Immature natural killer cell (primary cell): ENCODE results near the gene GATB. TPM values are rescaled to one million over a fixed set of nuclear protein-coding genes. Genes with fewer than 3 reads are reported as not detected.

Experiments
- DNase-seq, 3 donors: peaks; one replicate each; pipeline ENCODE4 v3.0.0; 2022; ENCODE audit warnings: mixed read lengths in 1 of 3
- H3K27ac Mint-ChIP-seq, 6 donors: one replicate each; pipeline ENCODE4 v1.8.0; 2020; ENCODE audit warnings: mixed read lengths in 6 of 6, mild to moderate bottlenecking in 5 of 6, inconsistent platforms in 4 of 6, moderate library complexity in 3 of 6
- H3K27me3 Mint-ChIP-seq, 3 donors: one replicate each; pipeline ENCODE4 v1.8.0; 2020 to 2021; ENCODE audit warnings: low read depth in 3 of 3, mild to moderate bottlenecking in 3 of 3, mixed read lengths in 3 of 3, moderate library complexity in 3 of 3, inconsistent platforms in 1 of 3
- H3K36me3 Mint-ChIP-seq, 3 donors: one replicate each; pipeline ENCODE4 v1.8.0; 2020; ENCODE audit warnings: mixed read lengths in 3 of 3, inconsistent platforms in 2 of 3, mild to moderate bottlenecking in 2 of 3
- H3K4me1 Mint-ChIP-seq, 2 donors: one replicate each; pipeline ENCODE4 v1.8.0; 2020; ENCODE audit warnings: inconsistent platforms in 2 of 2, mild to moderate bottlenecking in 2 of 2, mixed read lengths in 2 of 2, moderate library complexity in 1 of 2
- H3K4me3 Mint-ChIP-seq, 5 donors: one replicate each; pipeline ENCODE4 v1.8.0; 2020; ENCODE audit warnings: mild to moderate bottlenecking in 5 of 5, mixed read lengths in 5 of 5, inconsistent platforms in 3 of 5, moderate library complexity in 3 of 5
- H3K9me3 Mint-ChIP-seq, 6 donors: one replicate each; pipeline ENCODE4 v1.8.0; 2020; ENCODE audit warnings: mild to moderate bottlenecking in 6 of 6, mixed read lengths in 6 of 6, inconsistent platforms in 4 of 6, moderate library complexity in 3 of 6
- polyA plus RNA-seq, 3 donors: library from polyadenylated mRNA; unstranded; fragments of 300-500 nt; fragmentation: Illumina TruSeq; gene quantifications; one replicate each; pipeline ENCODE4 v1.2.3, GENCODE V29; 2021

The GATB gene
- polyA plus RNA-seq, 3 donors from 2014 or later, result 7.2 to 16.2 (median 11.5) TPM

GRCh38 chr4:151666501-151666900 is 94.3 kb downstream of the GATB start:
- no peak overlapping the region for H3K27ac Mint-ChIP-seq
- peaks cover 0 to 2% (median 0%) of the 10 kb centered on the region in 3 donors for H3K27me3 Mint-ChIP-seq
- H3K4me1 Mint-ChIP-seq, result no peaks in the 10 kb centered on the region

GRCh38 chr4:151665785-151666127 is 95.1 kb downstream of the GATB start:
- no peak for DNase-seq
- peaks cover 0 to 2% (median 0%) of the 10 kb centered on the region in 3 donors for H3K27me3 Mint-ChIP-seq
- no peak overlapping the region for H3K4me3 Mint-ChIP-seq
- H3K27ac Mint-ChIP-seq, result no peak overlapping the region
- no peaks in the 10 kb centered on the region for H3K9me3 Mint-ChIP-seq
- no peaks in the 10 kb centered on the region for H3K36me3 Mint-ChIP-seq
- H3K4me1 Mint-ChIP-seq, result no peaks in the 10 kb centered on the region

More at GRCh38 chr4:151666501-151666900, 94.3 kb downstream of the GATB start:
- Mint-ChIP-seq H3K9me3 (no peaks in the 10 kb centered on the region), H3K36me3 (no peaks in the 10 kb centered on the region), H3K4me3 (no peak overlapping the region)
- DNase-seq, result no peak

- Mint-ChIP-seq H3K36me3 (no peaks in the 10 kb centered on the region), H3K4me3 (no peak overlapping the region), H3K27ac (no peak overlapping the region), H3K9me3 (no peaks in the 10 kb centered on the region), H3K27me3 (peaks cover 0 to 2% (median 0%) of the 10 kb centered on the region in 3 donors), H3K4me1 (no peaks in the 10 kb centered on the region)
- DNase-seq, result no peak
Observed at GRCh38 chr4:151665022-151665784, 95.6 kb downstream of the GATB start.

GRCh38 chr4:151664289-151664688 is 96.5 kb downstream of the GATB start:
- peaks cover 0 to 2% (median 0%) of the 10 kb centered on the region in 3 donors for H3K27me3 Mint-ChIP-seq
- H3K27ac Mint-ChIP-seq, result no peak overlapping the region
- no peak overlapping the region for H3K4me3 Mint-ChIP-seq
- H3K36me3 Mint-ChIP-seq, result no peaks in the 10 kb centered on the region
- no peak for DNase-seq
- no peaks in the 10 kb centered on the region for H3K4me1 Mint-ChIP-seq
- H3K9me3 Mint-ChIP-seq, result no peaks in the 10 kb centered on the region

- no peak for DNase-seq
- no peak overlapping the region for H3K27ac Mint-ChIP-seq
Observed at GRCh38 chr4:151663109-151663508, 97.7 kb downstream of the GATB start.

GRCh38 chr4:151661873-151662272 is 98.9 kb downstream of the GATB start:
- Mint-ChIP-seq H3K27ac (no peak overlapping the region), H3K4me3 (no peak overlapping the region)

More at GRCh38 chr4:151663109-151663508, 97.7 kb downstream of the GATB start:
- H3K9me3 Mint-ChIP-seq, result no peaks in the 10 kb centered on the region
- no peaks in the 10 kb centered on the region for H3K4me1 Mint-ChIP-seq
- no peak overlapping the region for H3K4me3 Mint-ChIP-seq
- H3K36me3 Mint-ChIP-seq, result no peaks in the 10 kb centered on the region
- H3K27me3 Mint-ChIP-seq, result peaks cover 0 to 2% (median 0%) of the 10 kb centered on the region in 3 donors

GRCh38 chr4:151660676-151661075 is 100.1 kb downstream of the GATB start:
- Mint-ChIP-seq H3K4me3 (no peak overlapping the region), H3K27me3 (peaks cover 0 to 2% (median 0%) of the 10 kb centered on the region in 3 donors), H3K27ac (no peak overlapping the region), H3K4me1 (no peaks in the 10 kb centered on the region), H3K36me3 (no peaks in the 10 kb centered on the region), H3K9me3 (no peaks in the 10 kb centered on the region)
- no peak for DNase-seq

More at GRCh38 chr4:151661873-151662272, 98.9 kb downstream of the GATB start:
- peaks cover 0 to 2% (median 0%) of the 10 kb centered on the region in 3 donors for H3K27me3 Mint-ChIP-seq
- no peaks in the 10 kb centered on the region for H3K4me1 Mint-ChIP-seq
- no peak for DNase-seq
- no peaks in the 10 kb centered on the region for H3K36me3 Mint-ChIP-seq
- no peaks in the 10 kb centered on the region for H3K9me3 Mint-ChIP-seq

GRCh38 chr4:151659601-151660364 is 101.0 kb downstream of the GATB start:
- Mint-ChIP-seq H3K4me3 (no peak overlapping the region), H3K36me3 (no peaks in the 10 kb centered on the region), H3K27ac (no peak overlapping the region), H3K9me3 (no peaks in the 10 kb centered on the region), H3K4me1 (no peaks in the 10 kb centered on the region), H3K27me3 (no peaks in the 10 kb centered on the region)
- no peak for DNase-seq

- H3K36me3 Mint-ChIP-seq, result no peaks in the 10 kb centered on the region
- no peak for DNase-seq
- H3K4me1 Mint-ChIP-seq, result no peaks in the 10 kb centered on the region
- no peak overlapping the region for H3K4me3 Mint-ChIP-seq
- H3K27ac Mint-ChIP-seq, result no peak overlapping the region
- H3K9me3 Mint-ChIP-seq, result no peaks in the 10 kb centered on the region
- no peaks in the 10 kb centered on the region for H3K27me3 Mint-ChIP-seq
Observed at GRCh38 chr4:151658959-151659600, 101.7 kb downstream of the GATB start.

GRCh38 chr4:151657896-151658295 is 102.9 kb downstream of the GATB start:
- Mint-ChIP-seq H3K36me3 (no peaks in the 10 kb centered on the region), H3K27ac (no peak overlapping the region), H3K9me3 (no peaks in the 10 kb centered on the region), H3K27me3 (peaks cover 0 to 2% (median 0%) of the 10 kb centered on the region in 3 donors), H3K4me1 (no peaks in the 10 kb centered on the region), H3K4me3 (no peak overlapping the region)
- DNase-seq, result no peak

- H3K9me3 Mint-ChIP-seq, result no peaks in the 10 kb centered on the region
- no peaks in the 10 kb centered on the region for H3K4me1 Mint-ChIP-seq
- no peak overlapping the region for H3K27ac Mint-ChIP-seq
- no peak overlapping the region for H3K4me3 Mint-ChIP-seq
- no peaks in the 10 kb centered on the region for H3K36me3 Mint-ChIP-seq
- no peak for DNase-seq
- peaks cover 0 to 2% (median 2%) of the 10 kb centered on the region in 3 donors for H3K27me3 Mint-ChIP-seq
Observed at GRCh38 chr4:151656058-151656457, 104.7 kb downstream of the GATB start.

GRCh38 chr4:151653548-151653918 is 107.3 kb downstream of the GATB start:
- Mint-ChIP-seq H3K4me1 (no peaks in the 10 kb centered on the region), H3K9me3 (no peaks in the 10 kb centered on the region), H3K36me3 (no peaks in the 10 kb centered on the region), H3K4me3 (no peak overlapping the region), H3K27me3 (peaks cover 0 to 2% (median 2%) of the 10 kb centered on the region in 3 donors), H3K27ac (no peak overlapping the region)
- no peak for DNase-seq

- no peaks in the 10 kb centered on the region for H3K9me3 Mint-ChIP-seq
- H3K27ac Mint-ChIP-seq, result no peak overlapping the region
- no peak for DNase-seq
- H3K36me3 Mint-ChIP-seq, result no peaks in the 10 kb centered on the region
- no peaks in the 10 kb centered on the region for H3K4me1 Mint-ChIP-seq
- no peak overlapping the region for H3K4me3 Mint-ChIP-seq
- peaks cover 0 to 2% (median 2%) of the 10 kb centered on the region in 3 donors for H3K27me3 Mint-ChIP-seq
Observed at GRCh38 chr4:151652841-151653547, 107.8 kb downstream of the GATB start.
